IMR-90 (cell line): ENCODE results near the gene CNDP1.

Experiments
- CTCF ChIP-seq: conservative IDR thresholded peaks from 2 replicates; pipeline ENCODE4 v1.5.1; 2012; ENCODE audit warnings: mild to moderate bottlenecking, low read depth, low read length, improper control_type of control experiment
- POLR2A ChIP-seq: IDR thresholded peaks from 2 replicates; pipeline ENCODE4 v1.6.1; 2012; ENCODE audit warnings: mild to moderate bottlenecking, low read depth, low read length

DNA sequence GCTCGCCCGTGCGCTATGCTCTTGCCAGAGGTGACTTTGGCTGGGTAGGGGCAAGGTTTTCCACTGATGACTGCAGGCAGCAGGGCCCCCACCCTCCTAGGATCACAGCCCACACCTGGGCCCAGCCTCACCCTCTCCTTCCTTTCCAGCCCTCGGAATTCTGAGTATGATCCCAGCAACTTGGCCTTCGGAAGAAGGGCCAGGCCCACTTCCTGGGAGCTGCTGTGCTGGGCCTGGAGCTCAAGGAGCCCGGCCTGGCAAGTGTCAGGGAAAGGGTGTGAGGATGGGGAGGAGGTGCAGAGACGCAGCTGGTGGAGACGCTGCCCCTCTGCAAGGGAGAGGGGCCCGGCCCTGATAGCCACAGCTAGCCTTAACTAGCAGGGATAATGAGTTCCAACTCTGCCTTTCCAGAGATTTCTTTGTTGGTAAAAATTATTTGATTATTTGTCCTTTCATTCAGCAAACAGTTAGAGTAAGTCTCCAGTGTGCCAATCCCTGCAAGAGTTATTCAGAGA lies 1.7 kb upstream of the CNDP1 start:
- no peak for TF ChIP-seq CTCF
- no peak for TF ChIP-seq POLR2A
